ENCODE results near the gene DUXA.
A peak's percentile ranks its signal among the peaks of the same experiment; 100 is the strongest.
"Not testable (repeated sequence)": the region's sequence is repeated elsewhere in the genome, so short reads cannot be mapped to it uniquely, and the experiment has no call there.

DUXA gene

DNA sequence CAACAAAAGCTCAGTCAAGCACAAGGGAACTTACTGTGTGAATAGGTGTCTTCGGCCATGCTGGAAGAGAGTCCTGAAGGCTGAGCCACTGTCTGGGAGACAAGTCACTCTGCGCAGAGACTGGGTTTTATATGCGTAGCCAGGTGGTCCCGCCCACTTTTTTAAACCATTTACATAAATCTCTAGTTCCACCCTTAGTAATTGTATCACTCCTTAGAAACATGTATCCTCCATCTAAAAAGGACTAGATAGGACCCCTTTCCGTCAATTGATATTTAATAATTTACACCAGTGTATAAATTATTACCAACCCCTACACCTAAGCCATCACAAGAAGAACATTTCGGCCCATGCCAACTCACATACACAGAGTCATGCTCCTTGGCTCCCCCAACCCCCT is at the start of gene DUXA:
Gene DUXA, minus strand, starts transcription at position 101 of the 400 bp plus-strand sequence. Its CDS starts 42 bp downstream, at position 59.
- H3K4me1 Mint-ChIP-seq (ENCODE audit: low read depth): peaks cover 2% of the 10 kb centered on the region
- no peaks in the 10 kb centered on the region for H3K27me3 Mint-ChIP-seq (ENCODE audit: low read depth)
- no peak within 1 kb of the TSS for H3K27ac Mint-ChIP-seq
- no peak within 1 kb of the TSS for H3K4me3 Mint-ChIP-seq
- H3K36me3 Mint-ChIP-seq (ENCODE audit: low read depth): peaks cover 2% of the 10 kb centered on the region
- H3K9me3 Mint-ChIP-seq: peaks cover 43% of the 10 kb centered on the region

DNA sequence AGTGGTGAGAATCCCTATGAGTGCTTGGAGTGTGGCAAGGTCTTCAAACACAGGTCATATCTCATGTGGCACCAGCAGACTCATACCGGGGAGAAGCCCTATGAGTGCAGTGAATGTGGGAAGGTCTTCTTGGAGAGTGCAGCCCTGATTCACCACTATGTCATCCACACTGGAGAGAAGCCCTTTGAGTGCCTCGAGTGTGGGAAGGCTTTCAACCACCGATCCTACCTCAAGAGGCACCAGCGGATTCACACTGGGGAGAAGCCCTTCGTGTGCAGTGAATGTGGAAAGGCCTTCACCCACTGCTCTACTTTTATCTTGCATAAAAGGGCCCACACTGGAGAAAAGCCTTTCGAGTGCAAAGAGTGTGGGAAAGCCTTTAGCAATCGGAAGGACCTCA is 44.8 kb upstream of the DUXA start:
- peaks cover 71% of the 10 kb centered on the region for H3K9me3 Mint-ChIP-seq

DNA sequence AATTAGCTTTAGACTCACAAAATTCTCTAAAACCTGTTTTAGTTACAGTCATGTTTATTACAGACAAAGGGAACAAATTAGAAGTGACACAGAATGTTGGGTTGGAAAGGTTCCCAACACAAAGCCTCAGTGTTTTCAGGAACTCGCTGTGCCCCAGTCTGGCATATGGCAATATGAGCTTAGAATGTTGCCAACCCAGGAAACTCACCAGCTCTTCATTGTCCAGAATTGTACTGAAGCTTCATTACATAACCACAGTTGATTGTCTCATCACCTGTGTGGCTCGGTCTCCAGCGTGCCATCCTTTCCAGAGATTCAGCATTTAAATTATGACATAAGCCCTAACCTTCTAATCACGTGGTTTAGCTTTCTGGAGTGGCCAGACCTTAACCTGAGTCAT is 43.1 kb upstream of the DUXA start:
- H3K27me3 Mint-ChIP-seq (ENCODE audit: low read depth): no peaks in the 10 kb centered on the region
- peaks cover 75% of the 10 kb centered on the region for H3K36me3 Mint-ChIP-seq (ENCODE audit: low read depth)
- H3K27ac Mint-ChIP-seq: no peak overlapping the region
- no peaks in the 10 kb centered on the region for H3K4me1 Mint-ChIP-seq (ENCODE audit: low read depth)
- H3K9me3 Mint-ChIP-seq: peaks cover 62% of the 10 kb centered on the region
- H3K4me3 Mint-ChIP-seq: no peak overlapping the region

More for the DNA sequence above, 44.8 kb upstream of the DUXA start:
- Mint-ChIP-seq H3K36me3 (ENCODE audit: low read depth) (peaks cover 73% of the 10 kb centered on the region), H3K27ac (no peak overlapping the region), H3K27me3 (ENCODE audit: low read depth) (no peaks in the 10 kb centered on the region), H3K4me3 (no peak overlapping the region), H3K4me1 (ENCODE audit: low read depth) (no peaks in the 10 kb centered on the region)

DNA sequence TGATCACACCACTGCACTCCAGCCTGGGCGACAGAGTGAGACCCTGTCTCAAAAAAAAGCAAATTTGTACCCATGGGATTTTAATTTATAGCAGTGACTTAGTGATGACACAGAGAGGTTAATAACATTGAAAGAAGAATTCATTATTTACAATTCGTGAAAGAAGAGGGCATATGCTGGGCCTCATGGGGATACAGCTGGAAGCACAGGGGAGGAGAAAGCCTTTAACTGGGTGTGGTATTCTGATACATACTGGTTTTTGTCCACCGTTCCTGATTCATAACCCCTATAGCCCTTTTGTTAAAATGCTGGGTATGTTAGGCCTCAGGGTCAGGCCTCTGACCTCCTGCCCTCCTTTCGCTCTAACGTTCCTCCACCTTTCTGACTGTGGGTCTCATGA is 34.9 kb upstream of the DUXA start:
- Mint-ChIP-seq H3K27me3 (ENCODE audit: low read depth) (no peaks in the 10 kb centered on the region), H3K27ac (no peak overlapping the region), H3K4me1 (ENCODE audit: low read depth) (no peaks in the 10 kb centered on the region), H3K9me3 (peaks cover 50% of the 10 kb centered on the region), H3K4me3 (no peak overlapping the region), H3K36me3 (ENCODE audit: low read depth) (peaks cover 84% of the 10 kb centered on the region)

DNA sequence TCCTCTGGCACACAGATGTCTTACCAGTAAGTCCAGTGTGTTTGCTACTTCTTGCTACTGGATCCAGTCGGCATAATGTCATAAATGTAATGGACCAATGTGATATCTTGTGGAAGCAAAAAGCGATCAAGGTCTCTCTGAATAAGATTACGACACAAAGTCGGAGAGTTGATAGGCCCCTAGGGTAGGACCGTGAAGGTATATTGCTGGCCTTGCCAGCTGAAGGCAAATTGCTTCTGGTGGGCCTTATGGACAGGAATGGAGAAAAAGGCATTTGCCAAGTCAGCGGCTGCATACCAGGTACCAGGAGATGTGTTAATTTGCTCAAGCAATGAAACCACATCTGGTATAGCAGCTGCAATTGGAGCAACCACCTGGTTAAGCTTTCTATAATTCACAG is 30.6 kb upstream of the DUXA start:
- peaks cover 89% of the 10 kb centered on the region for H3K36me3 Mint-ChIP-seq (ENCODE audit: low read depth)
- H3K27ac Mint-ChIP-seq; H3K4me3 Mint-ChIP-seq; H3K27me3 Mint-ChIP-seq (ENCODE audit: low read depth); H3K4me1 Mint-ChIP-seq (ENCODE audit: low read depth): not testable (repeated sequence)
- peaks cover 53% of the 10 kb centered on the region for H3K9me3 Mint-ChIP-seq

- Mint-ChIP-seq H3K4me1 (ENCODE audit: low read depth) (peaks cover 19% of the 10 kb centered on the region), H3K27ac (peak overlapping the region; percentile 31), H3K9me3 (peaks cover 53% of the 10 kb centered on the region), H3K36me3 (ENCODE audit: low read depth) (peaks cover 75% of the 10 kb centered on the region), H3K27me3 (ENCODE audit: low read depth) (peaks cover 3% of the 10 kb centered on the region), H3K4me3 (peak overlapping the region; percentile 95)
These were observed 25.7 kb upstream of the DUXA start for GRCh38 chr19:57192993-57193392.

DNA sequence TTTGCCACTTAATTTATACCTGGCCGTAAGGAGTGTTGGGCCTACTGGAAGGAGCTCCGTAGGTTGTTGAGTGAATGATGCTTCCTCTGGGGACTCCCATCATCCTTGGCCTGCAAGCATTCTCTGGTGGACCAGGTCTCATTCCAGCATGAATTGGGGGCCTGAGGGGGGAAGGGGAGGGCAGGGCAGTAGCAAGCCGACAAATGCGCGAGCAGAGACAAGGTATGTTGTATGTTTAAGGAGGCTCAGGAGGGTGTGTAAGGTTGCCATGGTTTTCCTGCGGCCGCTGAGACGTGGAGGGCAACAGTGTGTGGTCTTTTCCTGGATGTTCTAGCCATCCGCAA is 24.8 kb upstream of the DUXA start:
- Mint-ChIP-seq H3K36me3 (ENCODE audit: low read depth) (peaks cover 65% of the 10 kb centered on the region), H3K9me3 (peaks cover 57% of the 10 kb centered on the region), H3K27me3 (ENCODE audit: low read depth) (peaks cover 3% of the 10 kb centered on the region), H3K4me3 (peak overlapping the region; percentile 95), H3K27ac (peak overlapping the region; percentile 92), H3K4me1 (ENCODE audit: low read depth) (peaks cover 19% of the 10 kb centered on the region)

- peak within 1 kb of the TSS; percentile 95 for H3K4me3 Mint-ChIP-seq
These were observed 24.1 kb upstream of the DUXA start, which contains the start of gene ZNF264 for GRCh38 chr19:57191141-57192076. ZNF264 (plus strand) TSS chr19:57191500; CDS start chr19:57191914, 414 bp downstream.

GRCh38 chr19:57190301-57190700 is 23.0 kb upstream of the DUXA start:
- peaks cover 3% of the 10 kb centered on the region for H3K27me3 Mint-ChIP-seq (ENCODE audit: low read depth)
- H3K4me3 Mint-ChIP-seq: peak overlapping the region; percentile 85
- H3K4me1 Mint-ChIP-seq (ENCODE audit: low read depth): peaks cover 19% of the 10 kb centered on the region
- H3K27ac Mint-ChIP-seq: no peak overlapping the region
- H3K9me3 Mint-ChIP-seq: peaks cover 50% of the 10 kb centered on the region
- H3K36me3 Mint-ChIP-seq (ENCODE audit: low read depth): peaks cover 49% of the 10 kb centered on the region

More at GRCh38 chr19:57191141-57192076, 24.1 kb upstream of the DUXA start, which contains the start of gene ZNF264:
- Mint-ChIP-seq H3K4me1 (ENCODE audit: low read depth) (peaks cover 19% of the 10 kb centered on the region), H3K9me3 (peaks cover 51% of the 10 kb centered on the region), H3K36me3 (ENCODE audit: low read depth) (peaks cover 59% of the 10 kb centered on the region), H3K27me3 (ENCODE audit: low read depth) (peaks cover 3% of the 10 kb centered on the region), H3K27ac (peak within 1 kb of the TSS; percentile 92)

- Mint-ChIP-seq H3K9me3 (peaks cover 45% of the 10 kb centered on the region), H3K4me1 (ENCODE audit: low read depth) (peaks cover 3% of the 10 kb centered on the region), H3K36me3 (ENCODE audit: low read depth) (peaks cover 2% of the 10 kb centered on the region), H3K27me3 (ENCODE audit: low read depth) (no peaks in the 10 kb centered on the region), H3K4me3 (peak overlapping the region; percentile 72), H3K27ac (no peak overlapping the region)
These were observed 4.3 kb upstream of the DUXA start for GRCh38 chr19:57171551-57172081.

DNA sequence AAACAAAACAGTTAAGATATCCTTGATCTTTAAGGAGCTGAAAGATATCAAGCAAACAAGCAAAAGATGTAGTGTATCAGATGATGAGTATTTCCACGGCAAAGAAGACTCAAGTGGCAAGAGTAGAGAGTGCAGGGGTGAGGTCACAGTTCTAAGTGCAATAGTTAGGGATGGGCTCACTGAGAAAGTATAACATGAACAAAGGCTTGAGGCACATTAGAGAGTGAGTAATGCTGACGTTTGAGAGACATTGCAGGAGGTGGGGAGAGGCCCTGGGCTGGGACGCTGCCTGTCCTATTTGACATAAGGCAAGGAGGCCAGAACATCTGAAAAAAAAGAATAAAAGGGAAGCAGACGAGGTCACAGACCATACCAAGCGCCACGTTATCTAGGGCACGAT is 1.4 kb downstream of the DUXA start:
- no peaks in the 10 kb centered on the region for H3K36me3 Mint-ChIP-seq (ENCODE audit: low read depth)
- no peak overlapping the region for H3K27ac Mint-ChIP-seq
- H3K4me3 Mint-ChIP-seq: no peak overlapping the region
- peaks cover 41% of the 10 kb centered on the region for H3K9me3 Mint-ChIP-seq
- no peaks in the 10 kb centered on the region for H3K4me1 Mint-ChIP-seq (ENCODE audit: low read depth)
- H3K27me3 Mint-ChIP-seq (ENCODE audit: low read depth): no peaks in the 10 kb centered on the region

DNA sequence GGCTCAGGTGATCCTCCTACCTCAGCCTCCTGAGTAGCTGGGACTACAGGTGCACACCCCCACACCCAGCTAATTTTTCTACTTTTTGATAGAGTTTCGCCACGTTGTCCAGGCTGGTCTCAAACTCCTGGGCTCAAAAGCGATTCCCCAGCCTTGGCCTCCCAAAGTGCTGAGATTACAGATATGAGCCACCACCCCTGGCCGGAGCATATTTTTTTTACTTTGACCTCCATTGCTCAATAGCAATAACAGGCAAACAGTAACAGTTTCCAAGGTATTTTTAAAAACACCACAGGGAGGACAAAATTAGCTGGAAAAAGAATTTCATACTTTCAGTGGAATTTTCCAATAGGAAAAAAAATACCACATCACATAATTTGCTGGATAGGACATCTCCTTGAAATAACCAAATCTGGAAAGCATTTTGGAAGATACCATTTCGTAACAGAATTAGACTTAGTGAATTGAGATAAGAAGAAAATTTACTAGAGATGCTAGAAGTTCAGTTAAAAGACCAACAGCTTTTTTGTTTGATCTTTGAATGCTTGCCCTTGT is 5.2 kb downstream of the DUXA start:
- Mint-ChIP-seq H3K36me3 (ENCODE audit: low read depth) (no peaks in the 10 kb centered on the region), H3K4me1 (ENCODE audit: low read depth) (no peaks in the 10 kb centered on the region), H3K4me3 (no peak overlapping the region), H3K9me3 (peaks cover 46% of the 10 kb centered on the region), H3K27me3 (ENCODE audit: low read depth) (no peaks in the 10 kb centered on the region), H3K27ac (no peak overlapping the region)

DNA sequence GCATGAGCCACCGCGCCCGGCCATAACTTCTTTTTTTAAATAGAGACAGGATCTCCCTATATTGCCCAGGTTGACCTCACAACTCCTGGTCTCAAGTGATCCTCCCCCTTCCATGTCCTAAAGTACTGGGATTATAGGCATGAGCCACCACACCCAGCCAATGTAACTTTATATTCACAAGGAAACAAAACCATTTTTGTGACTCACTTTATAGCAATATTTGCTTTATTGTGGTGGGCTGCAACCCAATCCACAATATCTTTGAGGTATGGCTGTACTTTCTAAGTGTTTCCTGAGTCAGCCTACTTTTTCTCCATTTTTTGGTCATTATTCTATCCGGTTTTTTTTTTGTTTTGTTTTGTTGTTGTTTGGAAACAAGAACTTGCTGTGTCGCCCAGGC is 14.4 kb downstream of the DUXA start:
- H3K9me3 Mint-ChIP-seq: peaks cover 43% of the 10 kb centered on the region
- H3K27me3 Mint-ChIP-seq (ENCODE audit: low read depth): no peaks in the 10 kb centered on the region
- H3K36me3 Mint-ChIP-seq (ENCODE audit: low read depth): peaks cover 2% of the 10 kb centered on the region
- H3K4me1 Mint-ChIP-seq (ENCODE audit: low read depth): no peaks in the 10 kb centered on the region
- no peak overlapping the region for H3K27ac Mint-ChIP-seq
- no peak overlapping the region for H3K4me3 Mint-ChIP-seq

GRCh38 chr19:57141699-57142098 is 25.6 kb downstream of the DUXA start:
- Mint-ChIP-seq H3K36me3 (ENCODE audit: low read depth) (no peaks in the 10 kb centered on the region), H3K27me3 (ENCODE audit: low read depth) (no peaks in the 10 kb centered on the region), H3K9me3 (peaks cover 45% of the 10 kb centered on the region), H3K27ac (no peak overlapping the region), H3K4me3 (no peak overlapping the region), H3K4me1 (ENCODE audit: low read depth) (no peaks in the 10 kb centered on the region)

- Mint-ChIP-seq H3K36me3 (ENCODE audit: low read depth) (peaks cover 3% of the 10 kb centered on the region), H3K27ac (no peak overlapping the region), H3K9me3 (peaks cover 52% of the 10 kb centered on the region), H3K27me3 (ENCODE audit: low read depth) (no peaks in the 10 kb centered on the region), H3K4me1 (ENCODE audit: low read depth) (no peaks in the 10 kb centered on the region), H3K4me3 (no peak overlapping the region)
These were observed 31.5 kb downstream of the DUXA start for GRCh38 chr19:57135797-57136196.
